Transverse colon (tissue), 4 donors: ENCODE measurements around the gene IFNL3. TPM values are rescaled to one million over a fixed set of nuclear protein-coding genes. Genes with fewer than 3 reads are reported as not detected.

ENCODE experiments used
- DNase-seq: peaks from one replicate; pipeline ENCODE4 v3.0.0-alpha.2; 2019
- H3K27ac ChIP-seq, 4 donors: fragments of 200-600 bp; sonication (generic); 2 replicates each; pipeline ENCODE4 v1.5.1; 2016 to 2018; ENCODE audit warnings: inconsistent platforms in 4 of 4
- H3K27me3 ChIP-seq: fragments of 200-600 bp; sonication (generic); 2 replicates; pipeline ENCODE4 v1.5.1; 2017; ENCODE audit warnings: inconsistent platforms
- H3K36me3 ChIP-seq, 4 donors: fragments of 200-600 bp; sonication (generic); 2 replicates each; pipeline ENCODE4 v1.5.1; 2017 to 2019; ENCODE audit warnings: inconsistent platforms in 4 of 4
- H3K4me1 ChIP-seq, 4 donors: fragments of 200-600 bp; sonication (generic); 2 replicates each; pipeline ENCODE4 v1.5.1; 2017 to 2020; ENCODE audit warnings: inconsistent platforms in 4 of 4
- H3K4me3 ChIP-seq, 4 donors: fragments of 200-600 bp; sonication (generic); 1 replicate in 1 of 4; 2 replicates in 3 of 4; pipeline versions ENCODE4 v1.5.1 to v1.6.1; 2017 to 2019; ENCODE audit warnings: inconsistent platforms in 4 of 4
- H3K9me3 ChIP-seq, 2 donors: fragments of 200-600 bp; sonication (generic); 2 replicates each; pipeline ENCODE4 v1.5.1; 2017 to 2019; ENCODE audit warnings: inconsistent platforms in 2 of 2
- CTCF ChIP-seq, 5 experiments: fragments of 200-600 bp in 3 of 5; fragments of 450-650 bp in 2 of 5; sonication (generic) in 3 of 5; IDR thresholded peaks; 1 replicate in 2 of 5; 2 replicates in 3 of 5; pipeline ENCODE4 v1.5.1; 2016 to 2017; ENCODE audit warnings: antibody characterized with exemption in 5 of 5, inconsistent platforms in 3 of 5, mild to moderate bottlenecking in 2 of 5, moderate library complexity in 1 of 5
- EP300 ChIP-seq: sonication (generic); formaldehyde crosslinking; IDR thresholded peaks from one replicate; pipeline ENCODE4 v1.6.1; 2017; ENCODE audit warnings: antibody characterized with exemption, low read depth
- POLR2A ChIP-seq: fragments of 450-650 bp; IDR thresholded peaks from one replicate; pipeline ENCODE4 v1.6.1; 2016; ENCODE audit warnings: antibody characterized with exemption, mild to moderate bottlenecking, moderate library complexity
- POLR2AphosphoS5 ChIP-seq, 3 donors: sonication (generic); formaldehyde crosslinking; IDR thresholded peaks; one replicate each; pipeline ENCODE4 v1.6.1; 2016; ENCODE audit warnings: antibody characterized with exemption in 3 of 3
- WGBS, 2 donors: methylation state at CpG; one replicate each; pipeline ENCODE4 v1.1.5; 2018; ENCODE audit warnings: low coverage in 1 of 2; 5-methylcytosine and 5-hydroxymethylcytosine counted together
- in situ Hi-C, 4 donors: fragments of 200-750 bp; cut with MboI; loops; one replicate each; pipeline versions ENCODE4 v1.15.0 to v1.15.1; 2017; ENCODE audit warnings: low sequenced_read_pairs in 3 of 4, low pct_ligation_motif_present in 1 of 4, low pct_unique_long_range_greater_than_20kb in 1 of 4
- intact Hi-C: fragments of 100-400 bp; cut with DNase I; formaldehyde crosslinking; loops from one replicate; pipeline ENCODE4 v1.15.1; 2023; ENCODE audit warnings: low total_unique reads
- total RNA-seq, 4 donors: library from RNA; depleted of rRNA; stranded (reverse); fragments of >200 nt; gene quantifications; one replicate each; pipeline ENCODE4 v1.1.0, GENCODE V29; 2016

IFNL3 gene
- total RNA-seq, 4 donors from 2014 or later: not detected

GRCh38 chr19:39197808-39198207 lies 47.0 kb downstream of the IFNL3 start:
- Histone ChIP-seq H3K36me3 (no peaks in the 10 kb centered on the region), H3K4me3 (no peak overlapping the region), H3K27ac (no peak overlapping the region), H3K4me1 (peaks cover 0 to 7% (median 3%) of the 10 kb centered on the region in 4 donors), H3K27me3 (peaks cover 93% of the 10 kb centered on the region), H3K9me3 (no peaks in the 10 kb centered on the region)
- WGBS, 2 donors: 38 to 100% methylated on average over 1 to 5 of the region's 5 CpGs
- no peak for DNase-seq
- TF ChIP-seq POLR2AphosphoS5 (IDR thresholded peaks at IDR 0.05) (no peak), POLR2A (no peak), CTCF (IDR thresholded peaks at IDR 0.05) (no peak), EP300 (no peak)
- intact Hi-C loops: no loop called here
- in situ Hi-C loops: loop anchor here in 1 of 4 donors (10.0 kb wide), 1 partner anchor 127 kb away; the partner anchor contains the start of gene LRFN1

GRCh38 chr19:39196860-39197562 lies 47.8 kb downstream of the IFNL3 start, which contains the start of gene NCCRP1:
Gene NCCRP1 (plus strand): TSS chr19:39196964. CDS start chr19:39196983, 19 bp downstream.
- peaks cover 0 to 7% (median 3%) of the 10 kb centered on the region in 4 donors for H3K4me1 ChIP-seq
- H3K36me3 ChIP-seq: no peaks in the 10 kb centered on the region
- intact Hi-C loops (no loop called here), in situ Hi-C loops (loop anchor here in 1 of 4 donors (10.0 kb wide), 1 partner anchor 128 kb away; the partner anchor contains the start of gene LRFN1)
- no peak for DNase-seq
- peak within 1 kb of the TSS in 1 of 4 donors; percentile 20 for H3K4me3 ChIP-seq
- WGBS, 2 donors: 0 to 6% methylated on average over 6 to 16 of the region's 51 CpGs
- H3K27ac ChIP-seq: no peak within 1 kb of the TSS
- H3K27me3 ChIP-seq: peaks cover 88% of the 10 kb centered on the region
- H3K9me3 ChIP-seq: no peaks in the 10 kb centered on the region
- TF ChIP-seq CTCF (IDR thresholded peaks at IDR 0.05): no peak
- TF ChIP-seq EP300: no peak
- no peak for TF ChIP-seq POLR2AphosphoS5 (IDR thresholded peaks at IDR 0.05)
- TF ChIP-seq POLR2A: no peak

GRCh38 chr19:39196320-39196719 lies 48.5 kb downstream of the IFNL3 start:
- Histone ChIP-seq H3K36me3 (no peaks in the 10 kb centered on the region), H3K27ac (no peak overlapping the region)
- 24% methylated on average over 7 of the region's 7 CpGs; no CpG with 5 or more reads in 1 of the 2 donors for WGBS, 2 donors

More at GRCh38 chr19:39196320-39196719, 48.5 kb downstream of the IFNL3 start:
- in situ Hi-C loops: loop anchor here in 1 of 4 donors (10.0 kb wide), 1 partner anchor 128 kb away; the partner anchor contains the start of gene LRFN1
- intact Hi-C loops: no loop called here
- no peak overlapping the region for H3K4me3 ChIP-seq
- TF ChIP-seq POLR2AphosphoS5 (IDR thresholded peaks at IDR 0.05) (no peak), POLR2A (no peak), EP300 (no peak), CTCF (IDR thresholded peaks at IDR 0.05) (no peak)
- H3K27me3 ChIP-seq: peaks cover 81% of the 10 kb centered on the region
- no peak for DNase-seq
- H3K4me1 ChIP-seq: peaks cover 0 to 7% (median 3%) of the 10 kb centered on the region in 4 donors
- H3K9me3 ChIP-seq: no peaks in the 10 kb centered on the region
